ENCODE data around the gene KRTAP10-3. TPM values are rescaled to one million over a fixed set of nuclear protein-coding genes. Genes with fewer than 3 reads are reported as not detected.

The KRTAP10-3 gene
- total RNA-seq, 6 donors from 2014 or later, result not detected

DNA sequence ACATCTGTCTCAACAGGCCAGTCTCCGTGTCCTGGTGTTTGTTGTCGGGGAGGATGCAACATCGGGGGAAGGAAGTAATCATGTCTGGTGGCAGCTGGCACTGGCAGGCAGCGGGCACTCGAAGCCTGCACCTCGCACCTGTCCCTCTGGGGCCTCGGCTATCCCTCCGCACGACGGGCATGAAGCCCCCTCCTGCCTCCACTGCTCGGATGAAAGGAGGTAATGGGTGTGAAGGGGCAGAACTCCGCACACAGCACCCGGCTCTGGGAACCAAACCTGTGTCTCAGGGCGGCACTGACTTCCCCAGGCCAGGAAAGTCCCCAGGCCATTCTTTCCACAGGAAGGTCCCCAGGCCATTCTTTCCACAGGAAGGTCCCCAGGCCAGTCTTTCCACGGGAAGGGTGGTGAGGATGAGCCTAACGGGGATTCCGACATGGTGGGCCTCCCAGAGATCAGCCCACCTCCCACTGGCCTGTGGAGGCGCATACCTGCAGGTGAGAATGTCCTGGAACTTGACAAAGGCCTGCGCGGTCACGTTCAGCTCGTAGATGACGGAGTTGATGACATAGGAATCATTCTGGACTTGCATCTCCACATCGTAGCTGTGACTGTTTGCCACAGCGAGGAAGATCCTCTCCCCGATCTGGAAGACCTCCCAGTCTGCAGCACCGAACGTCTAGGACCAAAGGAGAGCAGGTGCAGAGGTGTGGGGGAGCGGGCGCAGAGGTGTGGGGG lies 49.7 kb downstream of the KRTAP10-3 start:
- no peak for TF ChIP-seq POLR2AphosphoS5 (IDR thresholded peaks at IDR 0.05)
- no peak for TF ChIP-seq POLR2A (IDR thresholded peaks at IDR 0.05)
- no peak for TF ChIP-seq EP300 (IDR thresholded peaks at IDR 0.05)
- TF ChIP-seq, protein P1, sequence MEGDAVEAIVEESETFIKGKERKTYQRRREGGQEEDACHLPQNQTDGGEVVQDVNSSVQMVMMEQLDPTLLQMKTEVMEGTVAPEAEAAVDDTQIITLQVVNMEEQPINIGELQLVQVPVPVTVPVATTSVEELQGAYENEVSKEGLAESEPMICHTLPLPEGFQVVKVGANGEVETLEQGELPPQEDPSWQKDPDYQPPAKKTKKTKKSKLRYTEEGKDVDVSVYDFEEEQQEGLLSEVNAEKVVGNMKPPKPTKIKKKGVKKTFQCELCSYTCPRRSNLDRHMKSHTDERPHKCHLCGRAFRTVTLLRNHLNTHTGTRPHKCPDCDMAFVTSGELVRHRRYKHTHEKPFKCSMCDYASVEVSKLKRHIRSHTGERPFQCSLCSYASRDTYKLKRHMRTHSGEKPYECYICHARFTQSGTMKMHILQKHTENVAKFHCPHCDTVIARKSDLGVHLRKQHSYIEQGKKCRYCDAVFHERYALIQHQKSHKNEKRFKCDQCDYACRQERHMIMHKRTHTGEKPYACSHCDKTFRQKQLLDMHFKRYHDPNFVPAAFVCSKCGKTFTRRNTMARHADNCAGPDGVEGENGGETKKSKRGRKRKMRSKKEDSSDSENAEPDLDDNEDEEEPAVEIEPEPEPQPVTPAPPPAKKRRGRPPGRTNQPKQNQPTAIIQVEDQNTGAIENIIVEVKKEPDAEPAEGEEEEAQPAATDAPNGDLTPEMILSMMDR (IDR thresholded peaks at IDR 0.05), result no peak
- peaks cover 0 to 12% (median 10%) of the 10 kb centered on the region in 4 donors for H3K4me1 ChIP-seq
- DNase-seq (no peak), ATAC-seq (ENCODE audit: low FRiP score in 2 of 2) (no peak)
- no peaks in the 10 kb centered on the region for H3K9me3 ChIP-seq
- 79 to 88% methylated on average over 19 to 30 of the region's 30 CpGs for WGBS, 2 donors
- H3K36me3 ChIP-seq, result no peaks in the 10 kb centered on the region
- no peak overlapping the region for H3K4me3 ChIP-seq
- H3K27me3 ChIP-seq, result no peaks in the 10 kb centered on the region
- no peak overlapping the region for H3K27ac ChIP-seq

DNA sequence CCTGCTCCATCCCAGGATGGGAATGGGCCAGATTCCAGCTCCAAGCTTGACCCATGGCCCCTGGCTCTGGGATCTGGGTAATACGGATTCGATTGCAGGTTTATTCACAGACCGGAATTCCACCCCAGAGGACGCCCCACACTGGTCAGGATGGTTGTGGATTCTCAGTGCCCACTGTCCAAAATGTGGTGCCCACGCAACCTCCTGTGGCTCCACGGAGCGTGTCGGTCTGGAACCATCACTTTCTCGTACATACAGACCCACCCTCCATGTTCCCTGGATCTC lies 50.2 kb downstream of the KRTAP10-3 start:
- peaks cover 0 to 12% (median 10%) of the 10 kb centered on the region in 4 donors for H3K4me1 ChIP-seq
- H3K27me3 ChIP-seq, result no peaks in the 10 kb centered on the region
- WGBS, 2 donors, result 79 to 92% methylated on average over 8 to 9 of the region's 9 CpGs
- no peak overlapping the region for H3K27ac ChIP-seq
- ATAC-seq (ENCODE audit: low FRiP score in 2 of 2) (no peak), DNase-seq (no peak)
- no peaks in the 10 kb centered on the region for H3K9me3 ChIP-seq
- no peak for TF ChIP-seq EP300 (IDR thresholded peaks at IDR 0.05)
- TF ChIP-seq, protein P1 (IDR thresholded peaks at IDR 0.05), result no peak
- no peak for TF ChIP-seq POLR2AphosphoS5 (IDR thresholded peaks at IDR 0.05)
- TF ChIP-seq POLR2A (IDR thresholded peaks at IDR 0.05), result no peak
- no peaks in the 10 kb centered on the region for H3K36me3 ChIP-seq
- H3K4me3 ChIP-seq, result no peak overlapping the region

Other genes with a start within 250 kb of the KRTAP10-3 start
- gene CFAP410, start 219.4 kb downstream of the KRTAP10-3 start, total RNA-seq, result 10 to 100 TPM; 34.4 to 85.9 (median 48.4) TPM
- 10 to 100 TPM in 4 of 6 donors, 1 to 10 TPM in 2; 2.2 to 37.7 (median 12.7) TPM for gene TRPM2, start 205.2 kb downstream of the KRTAP10-3 start, total RNA-seq
- gene LRRC3, start 103.3 kb downstream of the KRTAP10-3 start, total RNA-seq, result 10 to 100 TPM in 1 of 6 donors, 1 to 10 TPM in 5; 3.1 to 11.5 (median 4.6) TPM
- not detected for gene KRTAP10-1, start 18.6 kb downstream of the KRTAP10-3 start, total RNA-seq
- gene KRTAP10-2, start 7.3 kb downstream of the KRTAP10-3 start, total RNA-seq, result not detected
- not detected for gene KRTAP10-4, start 14.9 kb upstream of the KRTAP10-3 start, total RNA-seq
- gene KRTAP10-5, start 21.8 kb upstream of the KRTAP10-3 start, total RNA-seq, result not detected
- not detected for gene KRTAP10-6, start 33.7 kb upstream of the KRTAP10-3 start, total RNA-seq
- gene KRTAP10-7, start 41.8 kb upstream of the KRTAP10-3 start, total RNA-seq, result not detected
- gene KRTAP10-8, start 53.3 kb upstream of the KRTAP10-3 start, total RNA-seq, result not detected
- not detected for gene KRTAP10-9, start 68.3 kb upstream of the KRTAP10-3 start, total RNA-seq
- not detected for gene KRTAP10-10, start 78.6 kb upstream of the KRTAP10-3 start, total RNA-seq
- gene KRTAP10-11, start 87.6 kb upstream of the KRTAP10-3 start, total RNA-seq, result not detected
- gene KRTAP12-4, start 95.9 kb upstream of the KRTAP10-3 start, total RNA-seq, result not detected
- gene KRTAP12-3, start 99.1 kb upstream of the KRTAP10-3 start, total RNA-seq, result not detected
- not detected for gene KRTAP12-2, start 108.1 kb upstream of the KRTAP10-3 start, total RNA-seq
- gene KRTAP12-1, start 123.4 kb upstream of the KRTAP10-3 start, total RNA-seq, result not detected
- not detected for gene KRTAP10-12, start 138.4 kb upstream of the KRTAP10-3 start, total RNA-seq
- under 1 TPM in 2 of 6 donors, not detected in 4; 0.14 to 0.17 TPM for gene TSPEAR, start 152.8 kb upstream of the KRTAP10-3 start, total RNA-seq
- gene UBE2G2, start 243.0 kb upstream of the KRTAP10-3 start, total RNA-seq, result 100 to 1,000 TPM in 1 of 6 donors, 10 to 100 TPM in 5; 74.4 to 218 (median 80.1) TPM